SK-N-SH (cell line): ENCODE data around the gene SCNM1.

Experiments
- CTCF ChIP-seq: fragments of 200-600 bp; sonication (generic); IDR thresholded peaks from 2 replicates; pipeline ENCODE4 v1.6.1; 2017; ENCODE audit warnings: antibody characterized with exemption, mild to moderate bottlenecking, moderate library complexity
- MAX ChIP-seq: IDR thresholded peaks from 2 replicates; pipeline ENCODE4 v1.4.0; 2012; ENCODE audit warnings: low read depth

- TF ChIP-seq CTCF (no peak), MAX (no peak)
Observed at GRCh38 chr1:151197863-151198253, 31.9 kb downstream of the SCNM1 start.
